Tibial artery (tissue), 4 donors: ENCODE results near the gene CREB3L4.

ENCODE experiments used
- DNase-seq, 2 donors: peaks; one replicate each; pipeline ENCODE4 v3.0.0-alpha.2; 2019
- H3K27ac ChIP-seq, 2 donors: fragments of 200-600 bp; sonication (generic) in 1 of 2; 1 replicate in 1 of 2; 2 replicates in 1 of 2; pipeline ENCODE4 v1.5.1; 2018 to 2019; ENCODE audit warnings: mild to moderate bottlenecking in 1 of 2
- H3K27me3 ChIP-seq, 2 donors: fragments of 200-600 bp; sonication (generic) in 1 of 2; one replicate each; pipeline versions ENCODE4 v1.5.1 to v1.6.0; 2016 to 2019
- H3K36me3 ChIP-seq, 3 donors: fragments of 200-600 bp; sonication (generic) in 2 of 3; one replicate each; pipeline ENCODE4 v1.5.1; 2016 to 2019; ENCODE audit warnings: mild to moderate bottlenecking in 2 of 3
- H3K4me1 ChIP-seq, 4 donors: fragments of 200-600 bp; sonication (generic) in 2 of 4; 1 replicate in 3 of 4; 2 replicates in 1 of 4; pipeline ENCODE4 v1.5.1; 2016 to 2019
- H3K4me3 ChIP-seq, 2 donors: fragments of 200-600 bp; sonication (generic) in 1 of 2; 1 replicate in 1 of 2; 2 replicates in 1 of 2; pipeline ENCODE4 v1.5.1; 2018 to 2019; ENCODE audit warnings: mild to moderate bottlenecking in 2 of 2
- H3K9me3 ChIP-seq, 3 donors: fragments of 200-600 bp; sonication (generic) in 1 of 3; one replicate each; pipeline ENCODE4 v1.5.1; 2016 to 2019
- intact Hi-C: fragments of 100-400 bp; cut with DNase I; formaldehyde crosslinking; loops from one replicate; pipeline ENCODE4 v1.15.0; 2023; ENCODE audit warnings: low total_unique reads
- TF ChIP-seq, protein P1 (sequence below), 2 experiments: fragments of 200-600 bp in 1 of 2; fragments of 450-650 bp in 1 of 2; IDR thresholded peaks; one replicate each; pipeline ENCODE4 v1.5.1; 2017 to 2019; ENCODE audit warnings: antibody characterized with exemption in 2 of 2, mild to moderate bottlenecking in 1 of 2, moderate library complexity in 1 of 2

CREB3L4 gene

DNA sequence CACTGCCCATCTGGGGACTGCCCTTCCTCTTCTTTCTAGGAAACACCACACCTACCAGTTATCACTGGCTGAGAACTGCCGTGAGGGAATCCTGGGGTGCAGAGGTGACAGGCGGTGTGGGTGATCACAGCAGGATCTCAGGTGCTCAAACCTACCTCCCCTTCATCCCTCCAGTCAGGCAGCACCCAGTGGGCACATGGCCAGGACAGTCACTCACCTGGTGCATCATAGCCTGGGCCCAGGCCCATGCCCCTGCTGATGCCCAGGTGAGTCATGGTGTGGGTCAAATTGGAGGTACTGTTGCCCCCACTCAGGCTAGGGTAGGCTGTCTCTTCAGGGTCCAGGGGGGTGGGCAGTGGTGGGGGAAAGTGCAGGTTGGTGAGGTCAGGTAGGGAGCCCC, 15.9 kb upstream of the CREB3L4 start:
- intact Hi-C loops, result no loop called here
- H3K9me3 ChIP-seq, result no peaks in the 10 kb centered on the region
- TF ChIP-seq, protein P1, sequence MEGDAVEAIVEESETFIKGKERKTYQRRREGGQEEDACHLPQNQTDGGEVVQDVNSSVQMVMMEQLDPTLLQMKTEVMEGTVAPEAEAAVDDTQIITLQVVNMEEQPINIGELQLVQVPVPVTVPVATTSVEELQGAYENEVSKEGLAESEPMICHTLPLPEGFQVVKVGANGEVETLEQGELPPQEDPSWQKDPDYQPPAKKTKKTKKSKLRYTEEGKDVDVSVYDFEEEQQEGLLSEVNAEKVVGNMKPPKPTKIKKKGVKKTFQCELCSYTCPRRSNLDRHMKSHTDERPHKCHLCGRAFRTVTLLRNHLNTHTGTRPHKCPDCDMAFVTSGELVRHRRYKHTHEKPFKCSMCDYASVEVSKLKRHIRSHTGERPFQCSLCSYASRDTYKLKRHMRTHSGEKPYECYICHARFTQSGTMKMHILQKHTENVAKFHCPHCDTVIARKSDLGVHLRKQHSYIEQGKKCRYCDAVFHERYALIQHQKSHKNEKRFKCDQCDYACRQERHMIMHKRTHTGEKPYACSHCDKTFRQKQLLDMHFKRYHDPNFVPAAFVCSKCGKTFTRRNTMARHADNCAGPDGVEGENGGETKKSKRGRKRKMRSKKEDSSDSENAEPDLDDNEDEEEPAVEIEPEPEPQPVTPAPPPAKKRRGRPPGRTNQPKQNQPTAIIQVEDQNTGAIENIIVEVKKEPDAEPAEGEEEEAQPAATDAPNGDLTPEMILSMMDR (IDR thresholded peaks at IDR 0.05), result no peak
- no peaks in the 10 kb centered on the region for H3K27me3 ChIP-seq
- no peak overlapping the region for H3K27ac ChIP-seq
- no peak overlapping the region for H3K4me3 ChIP-seq
- H3K36me3 ChIP-seq, result peaks cover 58 to 76% (median 72%) of the 10 kb centered on the region in 3 donors
- peaks cover 0 to 31% (median 18%) of the 10 kb centered on the region in 4 donors for H3K4me1 ChIP-seq
- no peak for DNase-seq

DNA sequence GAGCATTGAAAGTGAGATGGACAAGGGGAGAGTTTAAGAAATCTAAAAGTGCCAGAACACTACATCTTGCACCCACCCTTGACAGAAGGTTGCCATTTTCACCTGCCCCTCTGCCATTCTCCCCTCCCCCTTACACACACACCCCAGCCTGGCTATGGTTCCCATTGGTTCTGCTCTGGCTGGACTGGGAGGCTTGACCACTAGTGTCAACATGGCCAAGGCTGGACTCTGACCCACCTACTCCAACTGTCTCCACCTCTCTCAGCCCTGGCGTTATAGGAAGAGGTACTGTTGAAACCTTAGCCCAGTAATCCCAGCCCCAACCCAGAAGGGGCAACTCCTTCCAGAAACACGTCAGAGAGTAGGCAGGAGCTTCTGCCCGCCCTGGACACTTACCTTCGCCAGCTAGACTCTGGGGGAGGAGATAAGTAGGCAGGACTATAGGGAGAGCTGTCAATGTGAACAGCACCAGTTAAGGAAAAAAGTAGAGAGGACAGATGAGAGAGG, 13.8 kb upstream of the CREB3L4 start:
- intact Hi-C loops, result no loop called here
- Histone ChIP-seq H3K36me3 (peaks cover 45 to 61% (median 60%) of the 10 kb centered on the region in 3 donors), H3K4me1 (peaks cover 0 to 37% (median 26%) of the 10 kb centered on the region in 4 donors)

DNA sequence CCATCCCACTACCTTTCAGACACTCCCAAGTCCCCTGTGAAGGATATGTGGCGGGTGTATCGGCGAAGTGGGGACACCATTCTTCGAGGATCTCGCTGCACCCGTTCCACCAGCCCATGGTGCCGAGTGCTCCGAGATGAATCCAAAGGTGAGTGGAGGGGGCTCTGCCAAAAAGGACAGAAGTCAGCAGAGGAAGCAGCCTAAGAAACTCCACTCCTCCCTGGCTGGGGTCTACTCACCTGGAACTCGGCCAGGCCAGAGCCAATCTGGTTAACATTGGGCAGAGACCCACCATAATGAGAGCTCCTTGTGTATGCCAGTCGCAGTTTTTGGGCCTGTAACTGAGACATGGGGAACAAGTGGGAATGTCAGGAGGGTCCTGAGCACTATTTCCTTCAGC, 12.9 kb upstream of the CREB3L4 start:
- TF ChIP-seq, protein P1 (IDR thresholded peaks at IDR 0.05), result no peak
- Histone ChIP-seq H3K27ac (no peak overlapping the region), H3K27me3 (no peaks in the 10 kb centered on the region), H3K36me3 (peaks cover 40 to 57% (median 55%) of the 10 kb centered on the region in 3 donors), H3K4me3 (no peak overlapping the region), H3K9me3 (no peaks in the 10 kb centered on the region), H3K4me1 (peaks cover 0 to 41% (median 32%) of the 10 kb centered on the region in 4 donors)
- intact Hi-C loops, result no loop called here
- DNase-seq, result no peak

More for the DNA sequence above, 13.8 kb upstream of the CREB3L4 start:
- TF ChIP-seq, protein P1 (IDR thresholded peaks at IDR 0.05), result no peak
- no peak for DNase-seq
- H3K4me3 ChIP-seq, result no peak overlapping the region
- H3K27me3 ChIP-seq, result no peaks in the 10 kb centered on the region
- H3K9me3 ChIP-seq, result no peaks in the 10 kb centered on the region
- no peak overlapping the region for H3K27ac ChIP-seq

DNA sequence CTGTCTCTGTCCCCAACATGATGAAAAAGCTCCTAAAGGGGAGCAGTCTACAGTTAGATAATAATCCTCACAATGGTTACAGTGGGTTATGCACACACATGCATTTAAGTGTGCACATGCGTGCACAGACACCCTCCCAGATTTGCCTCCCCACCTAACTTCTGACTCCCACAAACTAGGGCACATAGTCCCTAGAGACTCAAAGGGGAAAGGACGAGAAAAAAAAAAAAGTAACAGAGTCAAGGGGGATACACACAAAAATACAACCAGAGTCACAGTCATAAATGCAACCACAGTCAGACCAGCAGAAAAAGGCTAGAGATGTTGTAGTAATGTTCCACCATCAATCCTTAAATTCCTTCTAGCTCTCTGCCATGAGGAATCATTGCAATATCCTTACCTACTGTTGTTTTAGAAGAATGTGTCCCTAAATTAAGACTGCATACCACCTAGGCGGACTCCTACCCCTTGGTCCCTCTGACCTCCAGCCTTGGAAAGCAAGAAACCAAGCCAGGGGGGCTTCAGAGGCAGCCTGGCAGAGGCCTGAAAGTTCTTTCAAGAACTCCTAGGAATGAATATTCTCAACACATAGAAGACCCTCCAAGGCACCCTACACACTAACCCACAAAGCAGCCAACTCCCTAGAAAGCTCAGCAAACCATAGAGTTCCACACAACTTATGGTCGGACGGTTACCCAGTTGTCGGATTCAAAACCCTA, 10.5 kb upstream of the CREB3L4 start:
- peaks cover 20 to 44% (median 40%) of the 10 kb centered on the region in 3 donors for H3K36me3 ChIP-seq
- DNase-seq, result no peak
- H3K4me3 ChIP-seq, result peak overlapping the region; percentile 78 to 83
- H3K4me1 ChIP-seq, result peaks cover 0 to 51% (median 43%) of the 10 kb centered on the region in 4 donors
- TF ChIP-seq, protein P1 (IDR thresholded peaks at IDR 0.05), result no peak
- no peaks in the 10 kb centered on the region for H3K9me3 ChIP-seq
- no peaks in the 10 kb centered on the region for H3K27me3 ChIP-seq
- peak overlapping the region; percentile 86 to 92 for H3K27ac ChIP-seq
- intact Hi-C loops, result no loop called here

DNA sequence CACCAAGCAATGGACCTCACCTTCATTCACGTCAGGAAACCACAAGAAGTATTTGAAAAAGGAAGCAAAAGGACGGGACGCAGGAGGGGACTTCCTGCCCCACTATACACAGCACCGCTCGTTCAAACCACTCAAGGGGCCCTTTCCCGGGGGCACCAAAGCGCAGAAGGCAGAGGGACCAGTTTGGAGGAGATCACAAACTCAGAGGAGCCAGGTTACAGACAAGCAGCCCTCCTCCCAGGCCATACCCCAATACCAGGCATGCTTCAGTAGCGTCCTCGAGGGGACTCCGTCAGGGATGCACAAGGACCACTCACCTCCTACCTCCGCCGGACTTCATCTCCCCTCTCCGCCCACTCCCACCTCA, 10.0 kb upstream of the CREB3L4 start:
- no peaks in the 10 kb centered on the region for H3K27me3 ChIP-seq
- H3K4me1 ChIP-seq, result peaks cover 0 to 57% (median 48%) of the 10 kb centered on the region in 4 donors
- H3K36me3 ChIP-seq, result peaks cover 15 to 38% (median 34%) of the 10 kb centered on the region in 3 donors
- no peak for DNase-seq
- peak overlapping the region; percentile 86 to 92 for H3K27ac ChIP-seq
- H3K9me3 ChIP-seq, result no peaks in the 10 kb centered on the region
- peak overlapping the region; percentile 78 to 83 for H3K4me3 ChIP-seq
- TF ChIP-seq, protein P1 (IDR thresholded peaks at IDR 0.05), result peak in 1 of 2 experiments; percentile 3
- intact Hi-C loops, result no loop called here
